IMR-90 (cell line): ENCODE measurements around the gene ABCA5. TPM values are rescaled to one million over a fixed set of nuclear protein-coding genes. Genes with fewer than 3 reads are reported as not detected.

Experiments used
- ATAC-seq: fragments of 200-7000 bp; cut with Tn5 transposase; 2 replicates; pipeline ENCODE4 v1.9.1; 2020; ENCODE audit warnings: low read depth, mild to moderate bottlenecking, moderate library complexity
- BruUV-seq: library from RNA; stranded (reverse); fragments of 400-500 nt; replicated peaks from 2 replicates; lab custom pipeline; 2021; lab: Mats Ljungman, UMichigan
- CTCF ChIA-PET: fragments of 300-600 bp; formaldehyde crosslinking; extraction: SDS; loops from one replicate; lab custom pipeline; 2021; ENCODE audit warnings: antibody characterized with exemption; lab: Yijun Ruan, JAX
- POLR2A ChIA-PET: fragments of 300-600 bp; sonication (Branson Sonifier 250); formaldehyde crosslinking; loops from one replicate; lab custom pipeline; 2022; ENCODE audit warnings: antibody characterized with exemption; ENCODE audit not compliant: unreplicated experiment; lab: Charles Lee
- DNase-seq: peaks from one replicate; pipeline ENCODE4 v3.0.0; 2013
- H2AFZ ChIP-seq: replicated peaks from 2 replicates; pipeline ENCODE3; 2013; ENCODE audit warnings: low read length, mild to moderate bottlenecking; ENCODE audit not compliant: poor library complexity
- H2AK5ac ChIP-seq: 2 replicates; pipeline ENCODE4 v1.6.1; 2013; ENCODE audit warnings: low read depth, low read length, inconsistent platforms
- H2AK9ac ChIP-seq: replicated peaks from 2 replicates; pipeline ENCODE3; 2013; ENCODE audit warnings: mild to moderate bottlenecking, low read depth, low read length, moderate library complexity; ENCODE audit not compliant: poor library complexity
- H2BK120ac ChIP-seq: 2 replicates; pipeline ENCODE4 v1.6.1; 2013; ENCODE audit warnings: low read depth, low read length, inconsistent platforms
- H2BK15ac ChIP-seq: 3 replicates; pipeline ENCODE4 v1.6.1; 2013; ENCODE audit warnings: low read depth, low read length, inconsistent platforms
- H2BK20ac ChIP-seq: 2 replicates; pipeline ENCODE4 v1.6.1; 2013; ENCODE audit warnings: low read depth, mild to moderate bottlenecking, inconsistent platforms, low read length, moderate library complexity
- H2BK5ac ChIP-seq: 2 replicates; pipeline ENCODE4 v1.6.1; 2013; ENCODE audit warnings: mild to moderate bottlenecking, low read depth, low read length, inconsistent platforms; ENCODE audit not compliant: poor library complexity, severe bottlenecking
- H3K14ac ChIP-seq: replicated peaks from 2 replicates; pipeline ENCODE4 v1.6.1; 2013; ENCODE audit warnings: low read depth, low read length, inconsistent platforms
- H3K18ac ChIP-seq: 2 replicates; pipeline ENCODE4 v1.6.1; 2013; ENCODE audit warnings: low read depth, low read length, control low read depth
- H3K23ac ChIP-seq: 2 replicates; pipeline ENCODE4 v1.6.1; 2013; ENCODE audit warnings: low read depth, low read length, inconsistent platforms
- H3K27ac ChIP-seq: 2 replicates; pipeline ENCODE4 v1.5.1; 2013; ENCODE audit warnings: mild to moderate bottlenecking, control low read depth, low read length; ENCODE audit not compliant: insufficient read depth
- H3K27me3 ChIP-seq: 2 replicates; pipeline ENCODE4 v1.6.1; 2013; ENCODE audit warnings: low read length; ENCODE audit not compliant: control insufficient read depth, insufficient read depth
- H3K36me3 ChIP-seq: 2 replicates; pipeline ENCODE4 v1.6.1; 2013; ENCODE audit warnings: low read length, mixed read lengths; ENCODE audit not compliant: control insufficient read depth, insufficient read depth
- H3K4ac ChIP-seq: 2 replicates; pipeline ENCODE4 v1.6.1; 2013; ENCODE audit warnings: low read depth, low read length, inconsistent platforms
- H3K4me1 ChIP-seq: 2 replicates; pipeline ENCODE4 v1.6.1; 2013; ENCODE audit warnings: low read length, mixed read lengths; ENCODE audit not compliant: control insufficient read depth, insufficient read depth
- H3K4me2 ChIP-seq: 2 replicates; pipeline ENCODE4 v1.6.1; 2013; ENCODE audit warnings: low read depth, mild to moderate bottlenecking, control low read depth, low read length, moderate library complexity
- H3K4me3 ChIP-seq: 2 replicates; pipeline ENCODE4 v1.5.1; 2013; ENCODE audit warnings: low read depth, mild to moderate bottlenecking, control low read depth, low read length, moderate library complexity; ENCODE audit not compliant: insufficient read depth
- H3K56ac ChIP-seq: 2 replicates; pipeline ENCODE4 v1.6.1; 2013; ENCODE audit warnings: low read length, inconsistent platforms; ENCODE audit not compliant: insufficient read depth; ENCODE audit errors: extremely low read depth
- H3K79me1 ChIP-seq, 2 experiments: 2 replicates each; pipeline ENCODE4 v1.6.1; 2013; ENCODE audit warnings: low read length in 2 of 2, inconsistent platforms in 1 of 2, low read depth in 1 of 2
- H3K9ac ChIP-seq: 2 replicates; pipeline ENCODE4 v1.6.1; 2013; ENCODE audit warnings: low read depth, low read length, control low read depth
- H3K9me1 ChIP-seq: 2 replicates; pipeline ENCODE4 v1.6.1; 2013; ENCODE audit warnings: low read length, inconsistent platforms; ENCODE audit not compliant: insufficient read depth
- H3K9me3 ChIP-seq: 2 replicates; pipeline ENCODE4 v1.6.1; 2013; ENCODE audit warnings: low read length; ENCODE audit not compliant: control insufficient read depth, insufficient read depth
- H4K20me1 ChIP-seq: 2 replicates; pipeline ENCODE4 v1.6.1; 2013; ENCODE audit warnings: low read length, inconsistent platforms; ENCODE audit not compliant: insufficient read depth
- H4K5ac ChIP-seq: 2 replicates; pipeline ENCODE4 v1.6.1; 2013; ENCODE audit warnings: mild to moderate bottlenecking, low read depth, low read length, control low read depth
- H4K8ac ChIP-seq, 2 experiments: 2 replicates each; pipeline ENCODE4 v1.6.1; 2013; ENCODE audit warnings: low read depth in 2 of 2, low read length in 2 of 2, control low read depth in 1 of 2, inconsistent platforms in 1 of 2
- H4K91ac ChIP-seq: 2 replicates; pipeline ENCODE4 v1.6.1; 2013; ENCODE audit warnings: low read depth, low read length, inconsistent platforms; ENCODE audit not compliant: insufficient read depth
- BHLHE40 ChIP-seq: fragments of 150-350 bp; IDR thresholded peaks from 2 replicates; pipeline ENCODE4 v1.6.1; 2016; ENCODE audit warnings: mild to moderate bottlenecking, low read depth, low read length
- CEBPB ChIP-seq: IDR thresholded peaks from 2 replicates; pipeline ENCODE4 v1.6.1; 2012; ENCODE audit warnings: low read depth, low read length, improper control_type of control experiment
- CHD1 ChIP-seq: IDR thresholded peaks from 2 replicates; pipeline ENCODE4 v1.6.1; 2012; ENCODE audit warnings: low read depth, low read length, improper control_type of control experiment
- FOS ChIP-seq: fragments of 150-350 bp; IDR thresholded peaks from 2 replicates; pipeline ENCODE4 v1.6.1; 2016; ENCODE audit warnings: low read depth, low read length
- MAZ ChIP-seq: IDR thresholded peaks from 2 replicates; pipeline ENCODE4 v1.6.1; 2012; ENCODE audit warnings: low read depth, mild to moderate bottlenecking, low read length, improper control_type of control experiment, moderate library complexity, borderline replicate concordance
- MXI1 ChIP-seq: IDR thresholded peaks from 2 replicates; pipeline ENCODE4 v1.6.1; 2012; ENCODE audit warnings: low read depth, mild to moderate bottlenecking, low read length, moderate library complexity, borderline replicate concordance
- NFE2L2 ChIP-seq: fragments of 150-350 bp; IDR thresholded peaks from 2 replicates; pipeline ENCODE4 v1.6.1; 2016; ENCODE audit warnings: low read depth, mild to moderate bottlenecking, low read length
- POLR2A ChIP-seq: IDR thresholded peaks from 2 replicates; pipeline ENCODE4 v1.6.1; 2012; ENCODE audit warnings: mild to moderate bottlenecking, low read depth, low read length
- RAD21 ChIP-seq: IDR thresholded peaks from 2 replicates; pipeline ENCODE4 v1.6.1; 2012; ENCODE audit warnings: low read length, improper control_type of control experiment
- RCOR1 ChIP-seq: IDR thresholded peaks from 2 replicates; pipeline ENCODE4 v1.6.1; 2012; ENCODE audit warnings: mild to moderate bottlenecking, low read length, improper control_type of control experiment; ENCODE audit not compliant: insufficient replicate concordance
- RFX5 ChIP-seq: IDR thresholded peaks from 2 replicates; pipeline ENCODE4 v1.8.0; 2012; ENCODE audit warnings: low read depth, mild to moderate bottlenecking, low read length, moderate library complexity
- SMC3 ChIP-seq: fragments of 150-350 bp; IDR thresholded peaks from 2 replicates; pipeline ENCODE4 v1.6.1; 2016; ENCODE audit warnings: low read depth, mild to moderate bottlenecking, antibody characterized with exemption, low read length, moderate library complexity
- WGBS, 2 experiments: methylation state at CpG; one replicate each; pipeline versions ENCODE4 v1.1.5 to v1.1.7; 2013; ENCODE audit warnings: missing lambda C conversion rate in 2 of 2; ENCODE audit not compliant: insufficient read length in 1 of 2; ENCODE audit errors: extremely low coverage in 2 of 2; 5-methylcytosine and 5-hydroxymethylcytosine counted together
- dilution Hi-C: fragments of 300-500 bp; cut with HindIII; formaldehyde crosslinking; loops from one replicate; pipeline ENCODE4 v1.14.3; 2018; ENCODE audit warnings: low sequenced_read_pairs; ENCODE audit not compliant: unreplicated experiment
- in situ Hi-C: fragments of 300-500 bp; cut with MboI; formaldehyde crosslinking; loops from 3 replicates; pipeline ENCODE4 v1.14.3; 2019; ENCODE audit warnings: low sequenced_read_pairs, inconsistent platforms, mixed read lengths
- intact Hi-C: fragments of 100-400 bp; cut with micrococcal nuclease; formaldehyde crosslinking; loops from 2 replicates; pipeline ENCODE4 v1.10.0; 2022
- polyA plus RNA-seq, 3 experiments: library from polyadenylated mRNA; depleted of rRNA; stranded (reverse); fragments of >200 nt; gene quantifications; 2 replicates each; pipeline ENCODE4 v1.2.3, GENCODE V29; 2012; ENCODE audit warnings: low replicate concordance in 1 of 3
- total RNA-seq: library from RNA; depleted of rRNA; stranded (reverse); fragments of >200 nt; gene quantifications from 2 replicates; pipeline ENCODE4 v1.2.3, GENCODE V29; 2012
- TF ChIP-seq, protein P1 (sequence below): fragments of 150-350 bp; IDR thresholded peaks from 2 replicates; pipeline ENCODE4 v1.6.1; 2016; ENCODE audit warnings: low read depth, mild to moderate bottlenecking, low read length, moderate library complexity, borderline replicate concordance
- TF ChIP-seq, protein P2 (sequence below): fragments of 150-350 bp; IDR thresholded peaks from 2 replicates; pipeline ENCODE4 v1.6.1; 2017; ENCODE audit warnings: mild to moderate bottlenecking, antibody characterized with exemption, low read length, low read depth
- TF ChIP-seq, protein P3 (sequence below): conservative IDR thresholded peaks from 2 replicates; pipeline ENCODE4 v1.5.1; 2012; ENCODE audit warnings: mild to moderate bottlenecking, low read depth, low read length, improper control_type of control experiment

ABCA5 gene
- total and polyA plus RNA-seq, 2 of the 4 experiments (the other 2 are of a cell fraction) = 1.3 to 2.3 TPM

DNA sequence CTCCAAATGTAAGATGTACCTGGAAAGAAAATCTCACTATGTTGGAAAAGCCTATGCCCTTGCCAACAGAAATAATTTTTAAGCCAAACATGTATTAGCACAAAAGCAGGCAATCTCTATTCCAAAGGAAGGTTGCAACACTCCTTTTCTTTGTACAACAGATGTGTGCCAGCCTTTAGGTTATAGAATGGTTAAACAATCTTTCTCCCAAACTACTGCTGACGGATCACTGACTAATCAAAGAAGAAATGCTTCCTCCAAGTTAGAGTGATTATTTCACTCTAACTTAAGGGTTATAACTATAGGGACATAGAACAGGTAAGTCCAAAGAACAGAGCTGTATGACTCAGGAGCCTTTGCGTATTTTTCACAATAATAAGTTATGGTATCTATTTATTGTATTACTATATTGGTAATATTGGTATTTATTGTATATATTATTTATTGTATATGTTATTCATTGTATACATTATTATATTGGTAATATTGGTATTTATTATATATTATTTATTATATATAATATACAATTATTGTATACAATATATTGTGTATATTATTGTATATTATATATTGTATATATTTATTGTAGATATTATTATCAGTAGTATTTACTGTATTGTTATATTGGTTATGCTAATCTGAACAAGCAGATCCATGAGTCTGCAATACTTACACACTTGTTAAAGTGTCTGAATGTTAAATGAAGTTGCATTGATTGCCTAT, 36.7 kb upstream of the ABCA5 start:
- no peak overlapping the region for H3K4ac ChIP-seq
- H2BK20ac ChIP-seq = no peak overlapping the region
- H3K4me1 ChIP-seq = no peaks in the 10 kb centered on the region
- H3K4me3 ChIP-seq = no peak overlapping the region
- TF ChIP-seq, protein P1, sequence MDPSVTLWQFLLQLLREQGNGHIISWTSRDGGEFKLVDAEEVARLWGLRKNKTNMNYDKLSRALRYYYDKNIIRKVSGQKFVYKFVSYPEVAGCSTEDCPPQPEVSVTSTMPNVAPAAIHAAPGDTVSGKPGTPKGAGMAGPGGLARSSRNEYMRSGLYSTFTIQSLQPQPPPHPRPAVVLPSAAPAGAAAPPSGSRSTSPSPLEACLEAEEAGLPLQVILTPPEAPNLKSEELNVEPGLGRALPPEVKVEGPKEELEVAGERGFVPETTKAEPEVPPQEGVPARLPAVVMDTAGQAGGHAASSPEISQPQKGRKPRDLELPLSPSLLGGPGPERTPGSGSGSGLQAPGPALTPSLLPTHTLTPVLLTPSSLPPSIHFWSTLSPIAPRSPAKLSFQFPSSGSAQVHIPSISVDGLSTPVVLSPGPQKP = no peak
- TF ChIP-seq, protein P2, sequence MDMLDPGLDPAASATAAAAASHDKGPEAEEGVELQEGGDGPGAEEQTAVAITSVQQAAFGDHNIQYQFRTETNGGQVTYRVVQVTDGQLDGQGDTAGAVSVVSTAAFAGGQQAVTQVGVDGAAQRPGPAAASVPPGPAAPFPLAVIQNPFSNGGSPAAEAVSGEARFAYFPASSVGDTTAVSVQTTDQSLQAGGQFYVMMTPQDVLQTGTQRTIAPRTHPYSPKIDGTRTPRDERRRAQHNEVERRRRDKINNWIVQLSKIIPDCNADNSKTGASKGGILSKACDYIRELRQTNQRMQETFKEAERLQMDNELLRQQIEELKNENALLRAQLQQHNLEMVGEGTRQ = no peak
- TF ChIP-seq FOS (no peak), RAD21 (no peak), MXI1 (no peak), NFE2L2 (no peak), BHLHE40 (no peak), CHD1 (no peak), RCOR1 (no peak), POLR2A (no peak), CEBPB (no peak), SMC3 (no peak), MAZ (no peak), RFX5 (no peak)
- TF ChIP-seq, protein P3, sequence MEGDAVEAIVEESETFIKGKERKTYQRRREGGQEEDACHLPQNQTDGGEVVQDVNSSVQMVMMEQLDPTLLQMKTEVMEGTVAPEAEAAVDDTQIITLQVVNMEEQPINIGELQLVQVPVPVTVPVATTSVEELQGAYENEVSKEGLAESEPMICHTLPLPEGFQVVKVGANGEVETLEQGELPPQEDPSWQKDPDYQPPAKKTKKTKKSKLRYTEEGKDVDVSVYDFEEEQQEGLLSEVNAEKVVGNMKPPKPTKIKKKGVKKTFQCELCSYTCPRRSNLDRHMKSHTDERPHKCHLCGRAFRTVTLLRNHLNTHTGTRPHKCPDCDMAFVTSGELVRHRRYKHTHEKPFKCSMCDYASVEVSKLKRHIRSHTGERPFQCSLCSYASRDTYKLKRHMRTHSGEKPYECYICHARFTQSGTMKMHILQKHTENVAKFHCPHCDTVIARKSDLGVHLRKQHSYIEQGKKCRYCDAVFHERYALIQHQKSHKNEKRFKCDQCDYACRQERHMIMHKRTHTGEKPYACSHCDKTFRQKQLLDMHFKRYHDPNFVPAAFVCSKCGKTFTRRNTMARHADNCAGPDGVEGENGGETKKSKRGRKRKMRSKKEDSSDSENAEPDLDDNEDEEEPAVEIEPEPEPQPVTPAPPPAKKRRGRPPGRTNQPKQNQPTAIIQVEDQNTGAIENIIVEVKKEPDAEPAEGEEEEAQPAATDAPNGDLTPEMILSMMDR = no peak
- no peak overlapping the region for H2BK120ac ChIP-seq
- no peaks in the 10 kb centered on the region for H3K36me3 ChIP-seq
- H3K27ac ChIP-seq = no peak overlapping the region
- dilution Hi-C loops = no loop called here
- DNase-seq (no peak), ATAC-seq (no peak)
- in situ Hi-C loops = no loop called here
- H3K56ac ChIP-seq = no peak overlapping the region
- no peak overlapping the region for H4K91ac ChIP-seq
- no peak overlapping the region for H4K8ac ChIP-seq
- H3K14ac ChIP-seq = no peak overlapping the region
- no TSS peak for BruUV-seq
- no peak overlapping the region for H2AK9ac ChIP-seq
- no peak overlapping the region for H2BK5ac ChIP-seq
- no peak overlapping the region for H3K9ac ChIP-seq
- ChIA-PET POLR2A (no interaction called here), CTCF (no interaction called here)
- no peak overlapping the region for H3K4me2 ChIP-seq
- peaks cover 1% of the 10 kb centered on the region; the same call in 1 of the 2 replicates for H3K27me3 ChIP-seq
- H2AK5ac ChIP-seq = no peak overlapping the region
- H4K20me1 ChIP-seq = no peaks in the 10 kb centered on the region
- no peak overlapping the region for H2AFZ ChIP-seq
- no peaks in the 10 kb centered on the region for H3K9me3 ChIP-seq
- H3K79me1 ChIP-seq = no peaks in the 10 kb centered on the region
- H3K18ac ChIP-seq = no peak overlapping the region
- intact Hi-C loops = no loop called here
- no peak overlapping the region for H3K23ac ChIP-seq
- no CpG with 5 or more reads among the region's 2 CpGs for WGBS, 2 experiments
- H2BK15ac ChIP-seq = no peak overlapping the region
- H4K5ac ChIP-seq = no peak overlapping the region
- H3K9me1 ChIP-seq = no peaks in the 10 kb centered on the region
